Measurements from ENCODE around the gene SEL1L2.

GRCh38 chr20:13839421-13840092 is 150.9 kb downstream of the SEL1L2 start:
- no peak for TF ChIP-seq CTCF (IDR thresholded peaks at IDR 0.05)
- no peak for TF ChIP-seq POLR2AphosphoS5 (IDR thresholded peaks at IDR 0.05)
- TF ChIP-seq POLR2A (IDR thresholded peaks at IDR 0.05) = no peak
